GM21717 (cell line): Measurements from ENCODE around the gene INPP5A.
"Not testable (repeated sequence)": the region's sequence is repeated elsewhere in the genome, so short reads cannot be mapped to it uniquely, and the experiment has no call there.

ENCODE experiments used
- ATAC-seq: cut with Tn5 transposase; IDR thresholded peaks from one replicate; pipeline ENCODE4 v1.9.1; 2021; ENCODE audit warnings: mild to moderate bottlenecking, moderate library complexity; ENCODE audit not compliant: unreplicated experiment

INPP5A gene

GRCh38 chr10:132729810-132730572, 192.4 kb downstream of the INPP5A start:
- no peak for ATAC-seq

- ATAC-seq = no peak
Measured at GRCh38 chr10:132730573-132730953, 193.0 kb downstream of the INPP5A start.

- no peak for ATAC-seq
Measured at GRCh38 chr10:132732518-132732917, 194.9 kb downstream of the INPP5A start.

- no peak for ATAC-seq
Measured at GRCh38 chr10:132733926-132734325, 196.3 kb downstream of the INPP5A start.

GRCh38 chr10:132735341-132735775, 197.8 kb downstream of the INPP5A start:
- ATAC-seq = no peak

- no peak for ATAC-seq
Measured at GRCh38 chr10:132735923-132736391, 198.4 kb downstream of the INPP5A start.

- ATAC-seq = no peak
Measured at GRCh38 chr10:132737390-132738048, 199.9 kb downstream of the INPP5A start.

- ATAC-seq = no peak
Measured at GRCh38 chr10:132738454-132739224, 201.1 kb downstream of the INPP5A start.

GRCh38 chr10:132739225-132739613, 201.6 kb downstream of the INPP5A start:
- ATAC-seq = no peak

GRCh38 chr10:132740588-132740987, 203.0 kb downstream of the INPP5A start:
- ATAC-seq = no peak

- ATAC-seq = no peak
Measured at GRCh38 chr10:132742167-132742836, 204.7 kb downstream of the INPP5A start.

- no peak for ATAC-seq
Measured at GRCh38 chr10:132742837-132743194, 205.2 kb downstream of the INPP5A start.

- ATAC-seq = not testable (repeated sequence)
Measured at GRCh38 chr10:132743196-132743924, 205.8 kb downstream of the INPP5A start.

GRCh38 chr10:132743925-132744490, 206.4 kb downstream of the INPP5A start:
- ATAC-seq = no peak

- no peak for ATAC-seq
Measured at GRCh38 chr10:132744839-132745238, 207.3 kb downstream of the INPP5A start.

GRCh38 chr10:132745511-132745910, 207.9 kb downstream of the INPP5A start:
- ATAC-seq = no peak

- ATAC-seq = no peak
Measured at GRCh38 chr10:132745971-132746370, 208.4 kb downstream of the INPP5A start.

- ATAC-seq = no peak
Measured at GRCh38 chr10:132746386-132746785, 208.8 kb downstream of the INPP5A start.

- ATAC-seq = no peak
Measured at GRCh38 chr10:132746801-132747625, 209.4 kb downstream of the INPP5A start.
